WTC11 (cell line): ENCODE measurements around the gene OPRD1. TPM values are rescaled to one million over a fixed set of nuclear protein-coding genes. Genes with fewer than 3 reads are reported as not detected.
"Not testable (repeated sequence)": the region's sequence is repeated elsewhere in the genome, so short reads cannot be mapped to it uniquely, and the experiment has no call there.

ENCODE experiments used
- ATAC-seq: fragments of 200-7000 bp; cut with Tn5 transposase; 2 replicates; pipeline ENCODE4 v1.10.0; 2021; ENCODE audit warnings: mild to moderate bottlenecking, moderate library complexity
- CTCF ChIA-PET: fragments of 300-600 bp; sonication (Branson Sonifier 250); formaldehyde crosslinking; loops from one replicate; lab custom pipeline; 2021; ENCODE audit warnings: antibody characterized with exemption; lab: Charles Lee
- POLR2A ChIA-PET: fragments of 350-600 bp; sonication (Branson Sonifier 250); formaldehyde crosslinking; loops from one replicate; lab custom pipeline; 2021; ENCODE audit warnings: antibody characterized with exemption; lab: Charles Lee
- DNase-seq: peaks from one replicate; pipeline ENCODE4 v3.0.0; 2021; ENCODE audit warnings: low spot score
- H3K27ac Mint-ChIP-seq: 2 replicates; pipeline ENCODE4 v1.8.0; 2021; ENCODE audit warnings: mixed read lengths
- H3K27me3 Mint-ChIP-seq: 2 replicates; pipeline ENCODE4 v1.8.0; 2021; ENCODE audit warnings: low read depth, mild to moderate bottlenecking, moderate library complexity, mixed read lengths
- H3K36me3 Mint-ChIP-seq: 2 replicates; pipeline ENCODE4 v1.8.0; 2021; ENCODE audit warnings: mixed read lengths
- H3K4me1 Mint-ChIP-seq: 2 replicates; pipeline ENCODE4 v1.8.0; 2022; ENCODE audit warnings: mixed read lengths
- H3K4me3 Mint-ChIP-seq: 2 replicates; pipeline ENCODE4 v1.8.0; 2021; ENCODE audit warnings: mild to moderate bottlenecking, moderate library complexity, mixed read lengths
- H3K9me3 Mint-ChIP-seq: 2 replicates; pipeline ENCODE4 v1.8.0; 2021; ENCODE audit warnings: mixed read lengths
- AFF4 ChIP-seq: sonication (generic); formaldehyde crosslinking; IDR thresholded peaks from 2 replicates; pipeline ENCODE4 v1.8.1; 2023; ENCODE audit warnings: mild to moderate bottlenecking, missing genetic modification reagents, borderline replicate concordance
- ATF2 ChIP-seq: sonication (generic); formaldehyde crosslinking; IDR thresholded peaks from 2 replicates; pipeline ENCODE4 v1.8.1; 2022; ENCODE audit warnings: low read depth, missing genetic modification reagents, borderline replicate concordance
- E2F5 ChIP-seq: sonication (generic); formaldehyde crosslinking; IDR thresholded peaks from 2 replicates; pipeline ENCODE4 v1.8.1; 2022; ENCODE audit warnings: mild to moderate bottlenecking, moderate library complexity, missing genetic modification reagents
- EMX1 ChIP-seq: fragments of 250-450 bp; sonication (Bioruptor Pico); IDR thresholded peaks from 2 replicates; pipeline ENCODE4 v1.8.0; 2021; ENCODE audit warnings: mild to moderate bottlenecking
- ETV6 ChIP-seq: sonication (generic); formaldehyde crosslinking; IDR thresholded peaks from 2 replicates; pipeline ENCODE4 v1.8.1; 2022; ENCODE audit warnings: mild to moderate bottlenecking, missing genetic modification reagents
- FOXK1 ChIP-seq: sonication (generic); formaldehyde crosslinking; IDR thresholded peaks from 2 replicates; pipeline ENCODE4 v1.8.0; 2022; ENCODE audit warnings: mild to moderate bottlenecking, moderate library complexity, missing genetic modification reagents
- GABPB1 ChIP-seq: sonication (generic); formaldehyde crosslinking; IDR thresholded peaks from 2 replicates; pipeline ENCODE4 v1.8.1; 2023; ENCODE audit warnings: mild to moderate bottlenecking, missing genetic modification reagents
- HMGA2 ChIP-seq: fragments of 250-450 bp; sonication (Bioruptor Pico); IDR thresholded peaks from 2 replicates; pipeline ENCODE4 v1.4.0; 2021; ENCODE audit warnings: mild to moderate bottlenecking, moderate library complexity
- IRF2 ChIP-seq: sonication (generic); formaldehyde crosslinking; IDR thresholded peaks from 2 replicates; pipeline ENCODE4 v1.8.0; 2022; ENCODE audit warnings: low read depth, missing genetic modification reagents, borderline replicate concordance
- JUN ChIP-seq: sonication (generic); formaldehyde crosslinking; IDR thresholded peaks from 2 replicates; pipeline ENCODE4 v1.8.0; 2023; ENCODE audit warnings: mild to moderate bottlenecking, missing genetic modification reagents
- NFYB ChIP-seq: sonication (generic); formaldehyde crosslinking; conservative IDR thresholded peaks from 2 replicates; pipeline ENCODE4 v1.8.0; 2022; ENCODE audit warnings: low read depth, missing genetic modification reagents
- NR2C2 ChIP-seq: sonication (generic); formaldehyde crosslinking; IDR thresholded peaks from 2 replicates; pipeline ENCODE4 v1.8.0; 2022; ENCODE audit warnings: mild to moderate bottlenecking, missing genetic modification reagents
- RORB ChIP-seq: fragments of 250-450 bp; sonication (Bioruptor Pico); IDR thresholded peaks from 2 replicates; pipeline ENCODE4 v1.9.0; 2021; ENCODE audit warnings: mild to moderate bottlenecking
- SMAD4 ChIP-seq: sonication (generic); formaldehyde crosslinking; IDR thresholded peaks from 2 replicates; pipeline ENCODE4 v1.8.0; 2022; ENCODE audit warnings: mild to moderate bottlenecking, missing genetic modification reagents
- SP1 ChIP-seq: sonication (generic); formaldehyde crosslinking; conservative IDR thresholded peaks from 2 replicates; pipeline ENCODE4 v1.8.1; 2022; ENCODE audit warnings: missing genetic modification reagents
- TP53 ChIP-seq: sonication (generic); formaldehyde crosslinking; IDR thresholded peaks from 2 replicates; pipeline ENCODE4 v1.8.1; 2023; ENCODE audit warnings: mild to moderate bottlenecking, missing genetic modification reagents
- USF2 ChIP-seq: sonication (generic); formaldehyde crosslinking; IDR thresholded peaks from 2 replicates; pipeline ENCODE4 v1.8.1; 2023; ENCODE audit warnings: mild to moderate bottlenecking, missing genetic modification reagents, moderate library complexity
- ZNF219 ChIP-seq: sonication (generic); formaldehyde crosslinking; IDR thresholded peaks from 2 replicates; pipeline ENCODE4 v1.8.0; 2023; ENCODE audit warnings: missing genetic modification reagents, mild to moderate bottlenecking, borderline replicate concordance
- ZNF532 ChIP-seq: fragments of 250-450 bp; sonication (Bioruptor Pico); IDR thresholded peaks from 2 replicates; pipeline ENCODE4 v1.9.0; 2021; ENCODE audit warnings: mild to moderate bottlenecking, borderline replicate concordance
- total RNA-seq: library from RNA; stranded (reverse); gene quantifications from 3 replicates; pipeline ENCODE4 v1.2.3, GENCODE V29; 2021

OPRD1 gene
- total RNA-seq, 1 experiment from 2014 or later, result 2.2 TPM

- H3K27me3 Mint-ChIP-seq, result no peaks in the 10 kb centered on the region
- ChIA-PET CTCF (interaction anchor here (1.2 to 2.9 kb wide), 2 partner anchors 24 to 29 kb away, joined by 3 to 15 read pairs; no protein-coding TSS in a partner anchor), POLR2A (no interaction called here)
- ATAC-seq (no peak), DNase-seq (no peak)
- no peak for TF ChIP-seq ETV6 (CRISPR knock-in tag)
- TF ChIP-seq ZNF219, result no peak
- TF ChIP-seq SMAD4, result no peak
- no peak for TF ChIP-seq EMX1 (CRISPR knock-in tag)
- TF ChIP-seq GABPB1 (CRISPR knock-in tag), result no peak
- TF ChIP-seq SP1 (CRISPR knock-in tag), result no peak
- TF ChIP-seq NR2C2 (CRISPR knock-in tag), result no peak
- peak; percentile 38 for TF ChIP-seq USF2 (CRISPR knock-in tag)
- no peak for TF ChIP-seq AFF4
- 0 out of 2 replicates have a peak, but pooled peaks have one; percentile 42 for TF ChIP-seq NFYB
- TF ChIP-seq E2F5, result no peak
- no peak overlapping the region for H3K27ac Mint-ChIP-seq
- H3K36me3 Mint-ChIP-seq, result no peaks in the 10 kb centered on the region
- 0 out of 2 replicates have a peak, but pooled peaks cover 9% of the 10 kb centered on the region for H3K4me1 Mint-ChIP-seq
- H3K4me3 Mint-ChIP-seq, result no peak overlapping the region
- H3K9me3 Mint-ChIP-seq, result peaks cover 4% of the 10 kb centered on the region
Observed at GRCh38 chr1:28853093-28853742, 41.2 kb downstream of the OPRD1 start.

GRCh38 chr1:28854406-28854805 lies 42.4 kb downstream of the OPRD1 start:
- H3K36me3 Mint-ChIP-seq, DNase-seq, POLR2A ChIA-PET, H3K4me3 Mint-ChIP-seq, ATAC-seq, H3K9me3 Mint-ChIP-seq, H3K27me3 Mint-ChIP-seq, H3K27ac Mint-ChIP-seq, H3K4me1 Mint-ChIP-seq: not testable (repeated sequence)
- CTCF ChIA-PET, result interaction anchor here (1.2 to 2.9 kb wide), 2 partner anchors 23 to 28 kb away, joined by 3 to 15 read pairs; no protein-coding TSS in a partner anchor

- POLR2A ChIA-PET, result no interaction called here
- Mint-ChIP-seq H3K36me3 (no peaks in the 10 kb centered on the region), H3K4me1 (0 out of 2 replicates have a peak, but pooled peaks cover 9% of the 10 kb centered on the region), H3K27ac (no peak overlapping the region), H3K9me3 (peaks cover 4% of the 10 kb centered on the region), H3K27me3 (no peaks in the 10 kb centered on the region), H3K4me3 (no peak overlapping the region)
- TF ChIP-seq JUN (CRISPR knock-in tag) (no peak), IRF2 (CRISPR knock-in tag) (no peak), FOXK1 (CRISPR knock-in tag) (no peak), TP53 (no peak), RORB (CRISPR knock-in tag) (no peak), ETV6 (CRISPR knock-in tag) (no peak), ATF2 (CRISPR knock-in tag) (no peak), ZNF532 (CRISPR knock-in tag) (no peak), HMGA2 (CRISPR knock-in tag) (no peak)
- no peak for DNase-seq
- no peak for ATAC-seq
- CTCF ChIA-PET, result interaction anchor here (1.0 to 2.9 kb wide), 3 partner anchors 9 to 70 kb away, joined by 3 to 15 read pairs (median 5); no protein-coding TSS in a partner anchor
Observed at GRCh38 chr1:28855046-28855445, 43.1 kb downstream of the OPRD1 start.
